Muscle layer of duodenum (tissue), 2 donors: Measurements from ENCODE around the gene CTAGE8.
"Not testable (repeated sequence)": the region's sequence is repeated elsewhere in the genome, so short reads cannot be mapped to it uniquely, and the experiment has no call there.

Source experiments
- H3K27ac ChIP-seq: one replicate; pipeline ENCODE4 v1.7.0; 2013; ENCODE audit warnings: mild to moderate bottlenecking, low read length
- H3K27me3 ChIP-seq: one replicate; pipeline ENCODE4 v1.7.0; 2013; ENCODE audit warnings: low read depth, mild to moderate bottlenecking, control low read depth, low read length
- H3K36me3 ChIP-seq, 2 donors: one replicate each; pipeline ENCODE4 v1.7.0; 2013; ENCODE audit warnings: low read length in 2 of 2, control low read depth in 1 of 2, mild to moderate bottlenecking in 1 of 2; ENCODE audit not compliant: insufficient read depth in 2 of 2, control insufficient read depth in 1 of 2
- H3K4me1 ChIP-seq, 2 donors: one replicate each; pipeline ENCODE4 v1.7.0; 2013; ENCODE audit warnings: low read length in 2 of 2, mild to moderate bottlenecking in 2 of 2, control low read depth in 1 of 2, moderate library complexity in 1 of 2; ENCODE audit not compliant: insufficient read depth in 2 of 2, control insufficient read depth in 1 of 2
- H3K4me3 ChIP-seq, 2 donors: one replicate each; pipeline ENCODE4 v1.7.0; 2013; ENCODE audit warnings: low read length in 2 of 2, low read depth in 1 of 2, mild to moderate bottlenecking in 1 of 2
- H3K9me3 ChIP-seq, 2 donors: one replicate each; pipeline ENCODE4 v1.7.0; 2013; ENCODE audit warnings: low read length in 2 of 2, control low read depth in 1 of 2, mild to moderate bottlenecking in 1 of 2; ENCODE audit not compliant: control insufficient read depth in 1 of 2
- donor health status: healthy.

CTAGE8 gene

GRCh38 chr7:144252307-144252706 lies 16.8 kb downstream of the CTAGE8 start:
- not testable (repeated sequence) for H3K4me3 ChIP-seq, H3K9me3 ChIP-seq, H3K27me3 ChIP-seq, H3K36me3 ChIP-seq, H3K27ac ChIP-seq, H3K4me1 ChIP-seq

GRCh38 chr7:144247674-144248330 lies 21.3 kb downstream of the CTAGE8 start:
- not testable (repeated sequence) for H3K27me3 ChIP-seq, H3K4me3 ChIP-seq, H3K27ac ChIP-seq

GRCh38 chr7:144246967-144247366 lies 22.1 kb downstream of the CTAGE8 start:
- not testable (repeated sequence) for H3K27me3 ChIP-seq, H3K9me3 ChIP-seq, H3K27ac ChIP-seq, H3K36me3 ChIP-seq, H3K4me3 ChIP-seq, H3K4me1 ChIP-seq

More at GRCh38 chr7:144247674-144248330, 21.3 kb downstream of the CTAGE8 start:
- not testable (repeated sequence) for H3K4me1 ChIP-seq, H3K9me3 ChIP-seq, H3K36me3 ChIP-seq

- not testable (repeated sequence) for H3K4me1 ChIP-seq, H3K36me3 ChIP-seq
Measured at GRCh38 chr7:144245372-144245771, 23.7 kb downstream of the CTAGE8 start.

GRCh38 chr7:144239365-144239764 lies 29.7 kb downstream of the CTAGE8 start, which contains the start of gene OR2A42:
TSS of gene OR2A42 (minus strand) at chr7:144239605. CDS start at chr7:144232843, 6,762 bp downstream.
- not testable (repeated sequence) for H3K4me1 ChIP-seq, H3K36me3 ChIP-seq, H3K9me3 ChIP-seq, H3K4me3 ChIP-seq, H3K27me3 ChIP-seq, H3K27ac ChIP-seq

More at GRCh38 chr7:144245372-144245771, 23.7 kb downstream of the CTAGE8 start:
- H3K9me3 ChIP-seq, H3K27me3 ChIP-seq, H3K27ac ChIP-seq, H3K4me3 ChIP-seq: not testable (repeated sequence)

GRCh38 chr7:144238530-144239082 lies 30.5 kb downstream of the CTAGE8 start:
- not testable (repeated sequence) for H3K9me3 ChIP-seq, H3K27ac ChIP-seq, H3K4me3 ChIP-seq, H3K4me1 ChIP-seq, H3K36me3 ChIP-seq, H3K27me3 ChIP-seq

- not testable (repeated sequence) for H3K4me3 ChIP-seq, H3K27me3 ChIP-seq, H3K27ac ChIP-seq, H3K36me3 ChIP-seq, H3K9me3 ChIP-seq, H3K4me1 ChIP-seq
Measured at GRCh38 chr7:144233039-144233438, 36.0 kb downstream of the CTAGE8 start.

GRCh38 chr7:144231027-144231426 lies 38.1 kb downstream of the CTAGE8 start:
- H3K27ac ChIP-seq = not testable (repeated sequence)

GRCh38 chr7:144228810-144229209 lies 40.3 kb downstream of the CTAGE8 start:
- H3K4me1 ChIP-seq, H3K9me3 ChIP-seq, H3K27ac ChIP-seq, H3K27me3 ChIP-seq, H3K4me3 ChIP-seq, H3K36me3 ChIP-seq: not testable (repeated sequence)

More at GRCh38 chr7:144231027-144231426, 38.1 kb downstream of the CTAGE8 start:
- not testable (repeated sequence) for H3K4me1 ChIP-seq, H3K27me3 ChIP-seq, H3K36me3 ChIP-seq, H3K9me3 ChIP-seq, H3K4me3 ChIP-seq

GRCh38 chr7:144226866-144227265 lies 42.2 kb downstream of the CTAGE8 start:
- H3K27me3 ChIP-seq, H3K9me3 ChIP-seq, H3K36me3 ChIP-seq, H3K4me1 ChIP-seq, H3K4me3 ChIP-seq, H3K27ac ChIP-seq: not testable (repeated sequence)

GRCh38 chr7:144223675-144224074 lies 45.4 kb downstream of the CTAGE8 start:
- not testable (repeated sequence) for H3K36me3 ChIP-seq, H3K27ac ChIP-seq, H3K27me3 ChIP-seq, H3K4me1 ChIP-seq, H3K4me3 ChIP-seq, H3K9me3 ChIP-seq

GRCh38 chr7:144220531-144220930 lies 48.6 kb downstream of the CTAGE8 start:
- not testable (repeated sequence) for H3K27ac ChIP-seq, H3K27me3 ChIP-seq, H3K4me3 ChIP-seq, H3K9me3 ChIP-seq, H3K36me3 ChIP-seq, H3K4me1 ChIP-seq
